Measurements from ENCODE around the gene ZNF865.

GRCh38 chr19:55581823-55582223, 23.6 kb upstream of the ZNF865 start:
- TF ChIP-seq CTCF (IDR thresholded peaks at IDR 0.05 in 8 of 11, conservative IDR thresholded peaks at IDR 0.05 in 3 of 11) (no peak), POLR2A (IDR thresholded peaks at IDR 0.05) (no peak), POLR2AphosphoS5 (IDR thresholded peaks at IDR 0.05) (no peak)
